Jurkat, Clone E6-1 (cell line): Measurements from ENCODE around the gene RPL18. TPM values are rescaled to one million over a fixed set of nuclear protein-coding genes. Genes with fewer than 3 reads are reported as not detected.
A peak's percentile ranks its signal among the peaks of the same experiment; 100 is the strongest.
"Not testable (repeated sequence)": the region's sequence is repeated elsewhere in the genome, so short reads cannot be mapped to it uniquely, and the experiment has no call there.

Experiments used
- DNase-seq: peaks from one replicate; pipeline ENCODE4 v3.0.0-alpha.2; 2011; ENCODE audit warnings: low read depth, low spot score
- H3K4me3 ChIP-seq: 2 replicates; pipeline ENCODE4 v1.5.1; 2011; ENCODE audit warnings: mild to moderate bottlenecking, low read length, control low read depth, moderate library complexity
- polyA plus RNA-seq: library from polyadenylated mRNA; unstranded; fragments of >200 nt; gene quantifications from one replicate; pipeline ENCODE4 v1.2.1, GENCODE V29; 2012; ENCODE audit warnings: missing spikeins; ENCODE audit not compliant: insufficient read length, insufficient read depth

Gene RPL18
- polyA plus RNA-seq: 2,707 TPM

GRCh38 chr19:48618916-48619691 lies at the start of gene RPL18, which contains the start of gene SPHK2:
TSS of gene RPL18 (minus strand) at chr19:48619178. CDS start at chr19:48619143, 35 bp downstream.
TSS of gene SPHK2 (plus strand) at chr19:48619506. CDS start at chr19:48620515, 1,009 bp downstream.
- H3K4me3 ChIP-seq: peak within 1 kb of the TSS; percentile 100
- peak; percentile 99 for DNase-seq

GRCh38 chr19:48668761-48669160 lies 49.8 kb upstream of the RPL18 start:
- no peak for DNase-seq
- H3K4me3 ChIP-seq: no peak overlapping the region

GRCh38 chr19:48668332-48668731 lies 49.4 kb upstream of the RPL18 start:
- DNase-seq: no peak
- no peak overlapping the region for H3K4me3 ChIP-seq

GRCh38 chr19:48665786-48666185 lies 46.8 kb upstream of the RPL18 start:
- no peak overlapping the region for H3K4me3 ChIP-seq
- DNase-seq: no peak

- H3K4me3 ChIP-seq: no peak overlapping the region
- no peak for DNase-seq
Measured at GRCh38 chr19:48664476-48664875, 45.5 kb upstream of the RPL18 start.

GRCh38 chr19:48663667-48664066 lies 44.7 kb upstream of the RPL18 start:
- DNase-seq: no peak
- H3K4me3 ChIP-seq: no peak overlapping the region

GRCh38 chr19:48661711-48662090 lies 42.7 kb upstream of the RPL18 start:
- no peak overlapping the region for H3K4me3 ChIP-seq
- DNase-seq: no peak

GRCh38 chr19:48660852-48661710 lies 42.1 kb upstream of the RPL18 start:
- H3K4me3 ChIP-seq: peak overlapping the region; percentile 21
- DNase-seq: peak; percentile 98

GRCh38 chr19:48659768-48660167 lies 40.8 kb upstream of the RPL18 start:
- H3K4me3 ChIP-seq: no peak overlapping the region
- no peak for DNase-seq

GRCh38 chr19:48658483-48658882 lies 39.5 kb upstream of the RPL18 start:
- no peak overlapping the region for H3K4me3 ChIP-seq

GRCh38 chr19:48657828-48658227 lies 38.9 kb upstream of the RPL18 start:
- not testable (repeated sequence) for H3K4me3 ChIP-seq, DNase-seq

More at GRCh38 chr19:48658483-48658882, 39.5 kb upstream of the RPL18 start:
- no peak for DNase-seq

- no peak overlapping the region for H3K4me3 ChIP-seq
- no peak for DNase-seq
Measured at GRCh38 chr19:48656840-48657474, 38.0 kb upstream of the RPL18 start.

GRCh38 chr19:48654299-48655059 lies 35.5 kb upstream of the RPL18 start:
- H3K4me3 ChIP-seq: no peak overlapping the region
- DNase-seq: peak; percentile 60

GRCh38 chr19:48651683-48652048 lies 32.7 kb upstream of the RPL18 start:
- H3K4me3 ChIP-seq: no peak overlapping the region
- DNase-seq: no peak

GRCh38 chr19:48650974-48651682 lies 32.1 kb upstream of the RPL18 start:
- no peak overlapping the region for H3K4me3 ChIP-seq
- DNase-seq: no peak

- DNase-seq: no peak
- no peak overlapping the region for H3K4me3 ChIP-seq
Measured at GRCh38 chr19:48648134-48648533, 29.2 kb upstream of the RPL18 start.

- H3K4me3 ChIP-seq: peak overlapping the region; percentile 58
- peak; percentile 86 for DNase-seq
Measured at GRCh38 chr19:48646722-48647216, 27.8 kb upstream of the RPL18 start.
